Endothelial cell of umbilical vein (primary cell): ENCODE results near the gene MINDY3.
"Not testable (repeated sequence)": the region's sequence is repeated elsewhere in the genome, so short reads cannot be mapped to it uniquely, and the experiment has no call there.

ENCODE experiments used
- EZH2 ChIP-seq: IDR thresholded peaks from 2 replicates; pipeline ENCODE4 v1.6.1; 2012; ENCODE audit warnings: borderline replicate concordance, low read depth, mild to moderate bottlenecking, moderate library complexity, low read length, inconsistent platforms; ENCODE audit not compliant: severe bottlenecking
- FOS ChIP-seq: IDR thresholded peaks from 2 replicates; pipeline ENCODE4 v1.6.1; 2011; ENCODE audit warnings: mild to moderate bottlenecking, low read length, moderate library complexity, borderline replicate concordance; ENCODE audit not compliant: insufficient read depth
- GATA2 ChIP-seq: IDR thresholded peaks from 2 replicates; pipeline ENCODE4 v1.7.0; 2011; ENCODE audit warnings: low read depth, mild to moderate bottlenecking, moderate library complexity, mixed read lengths, low read length; ENCODE audit not compliant: insufficient read length, insufficient read depth
- JUN ChIP-seq: IDR thresholded peaks from 2 replicates; pipeline ENCODE4 v1.6.1; 2011; ENCODE audit warnings: borderline replicate concordance, low read depth; ENCODE audit not compliant: insufficient read length, insufficient read depth
- MYC ChIP-seq: IDR thresholded peaks from one replicate; pipeline ENCODE4 v1.6.1; 2011; ENCODE audit warnings: mild to moderate bottlenecking, low read depth, low read length
- POLR2A ChIP-seq: IDR thresholded peaks from 2 replicates; pipeline ENCODE4 v1.6.1; 2012; ENCODE audit warnings: low read depth, mild to moderate bottlenecking, control low read depth, low read length
- POLR2AphosphoS5 ChIP-seq: IDR thresholded peaks from 2 replicates; pipeline ENCODE4 v1.6.1; 2012; ENCODE audit warnings: low read depth, mild to moderate bottlenecking, control low read depth, low read length, moderate library complexity; ENCODE audit not compliant: insufficient read depth
- TF ChIP-seq, protein P1 (sequence below), 2 donors: IDR thresholded peaks; 1 replicate in 1 of 2; 2 replicates in 1 of 2; pipeline ENCODE4 v1.5.1; 2011; ENCODE audit warnings: low read length in 2 of 2, mild to moderate bottlenecking in 2 of 2, moderate library complexity in 2 of 2, control low read depth in 1 of 2, inconsistent platforms in 1 of 2, low read depth in 1 of 2; ENCODE audit not compliant: insufficient read depth in 1 of 2; ENCODE audit errors: extremely low read depth in 1 of 2
- TF ChIP-seq, protein P2 (sequence below): IDR thresholded peaks from 2 replicates; pipeline ENCODE4 v1.6.1; 2011; ENCODE audit not compliant: insufficient read depth, insufficient read length

DNA sequence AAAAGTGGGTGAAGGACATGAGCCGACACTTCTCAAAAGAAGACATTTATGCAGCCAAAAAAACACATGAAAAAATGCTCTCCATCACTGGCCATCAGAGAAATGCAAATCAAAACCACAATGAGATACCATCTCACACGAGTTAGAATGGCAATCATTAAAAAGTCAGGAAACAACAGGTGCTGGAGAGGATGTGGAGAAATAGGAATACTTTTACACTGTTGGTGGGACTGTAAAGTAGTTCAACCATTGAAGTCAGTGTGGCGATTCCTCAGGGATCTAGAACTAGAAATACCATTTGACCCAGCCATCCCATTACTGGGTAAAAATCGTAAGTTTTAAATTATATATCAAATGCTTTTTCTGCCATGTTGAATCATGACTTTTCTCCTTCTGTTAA, 85.8 kb downstream of the MINDY3 start:
- not testable (repeated sequence) for TF ChIP-seq EZH2, POLR2A, POLR2AphosphoS5, FOS, JUN, GATA2, MYC
- TF ChIP-seq, protein P1, sequence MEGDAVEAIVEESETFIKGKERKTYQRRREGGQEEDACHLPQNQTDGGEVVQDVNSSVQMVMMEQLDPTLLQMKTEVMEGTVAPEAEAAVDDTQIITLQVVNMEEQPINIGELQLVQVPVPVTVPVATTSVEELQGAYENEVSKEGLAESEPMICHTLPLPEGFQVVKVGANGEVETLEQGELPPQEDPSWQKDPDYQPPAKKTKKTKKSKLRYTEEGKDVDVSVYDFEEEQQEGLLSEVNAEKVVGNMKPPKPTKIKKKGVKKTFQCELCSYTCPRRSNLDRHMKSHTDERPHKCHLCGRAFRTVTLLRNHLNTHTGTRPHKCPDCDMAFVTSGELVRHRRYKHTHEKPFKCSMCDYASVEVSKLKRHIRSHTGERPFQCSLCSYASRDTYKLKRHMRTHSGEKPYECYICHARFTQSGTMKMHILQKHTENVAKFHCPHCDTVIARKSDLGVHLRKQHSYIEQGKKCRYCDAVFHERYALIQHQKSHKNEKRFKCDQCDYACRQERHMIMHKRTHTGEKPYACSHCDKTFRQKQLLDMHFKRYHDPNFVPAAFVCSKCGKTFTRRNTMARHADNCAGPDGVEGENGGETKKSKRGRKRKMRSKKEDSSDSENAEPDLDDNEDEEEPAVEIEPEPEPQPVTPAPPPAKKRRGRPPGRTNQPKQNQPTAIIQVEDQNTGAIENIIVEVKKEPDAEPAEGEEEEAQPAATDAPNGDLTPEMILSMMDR (IDR thresholded peaks at IDR 0.05; ENCODE audit: extremely low read depth in 1 of 2, insufficient read depth in 1 of 2, low read depth in 1 of 2, low read length in 2 of 2) = not testable (repeated sequence)
- TF ChIP-seq, protein P2, sequence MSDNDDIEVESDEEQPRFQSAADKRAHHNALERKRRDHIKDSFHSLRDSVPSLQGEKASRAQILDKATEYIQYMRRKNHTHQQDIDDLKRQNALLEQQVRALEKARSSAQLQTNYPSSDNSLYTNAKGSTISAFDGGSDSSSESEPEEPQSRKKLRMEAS = not testable (repeated sequence)
